PC-3 (cell line): Measurements from ENCODE around the gene DRG2. TPM values are rescaled to one million over a fixed set of nuclear protein-coding genes. Genes with fewer than 3 reads are reported as not detected.

Source experiments
- ATAC-seq: fragments of 200-7000 bp; cut with Tn5 transposase; 2 replicates; pipeline ENCODE4 v1.9.1; 2020; ENCODE audit warnings: mild to moderate bottlenecking, moderate library complexity
- BruUV-seq: library from RNA; stranded (reverse); fragments of 400-500 nt; replicated peaks from 2 replicates; lab custom pipeline; 2021; lab: Mats Ljungman, UMichigan
- CTCF ChIA-PET: fragments of 300-600 bp; sonication (Branson Sonifier 250); formaldehyde crosslinking; loops from one replicate; lab custom pipeline; 2022; ENCODE audit warnings: antibody characterized with exemption; lab: Charles Lee
- POLR2A ChIA-PET: fragments of 300-600 bp; sonication (Branson Sonifier 250); formaldehyde crosslinking; loops from one replicate; lab custom pipeline; 2022; ENCODE audit warnings: antibody characterized with exemption; ENCODE audit not compliant: unreplicated experiment; lab: Charles Lee
- DNase-seq: peaks from one replicate; pipeline ENCODE4 v3.0.0-alpha.2; 2015
- H2AFZ ChIP-seq: fragments of 300-600 bp; sonication (generic); 2 replicates; pipeline ENCODE4 v1.6.0; 2016; ENCODE audit warnings: antibody characterized with exemption, low read length
- H3F3A ChIP-seq: fragments of 300-600 bp; sonication (generic); one replicate; pipeline ENCODE4 v1.6.0; 2017; ENCODE audit warnings: antibody characterized with exemption, low read length, control low read depth, mild to moderate bottlenecking; ENCODE audit not compliant: unreplicated experiment
- H3K27ac ChIP-seq: fragments of 300-600 bp; sonication (generic); 2 replicates; pipeline ENCODE4 v1.5.1; 2016; ENCODE audit warnings: mild to moderate bottlenecking, low read length
- H3K27me3 ChIP-seq: fragments of 300-600 bp; sonication (generic); 2 replicates; pipeline ENCODE4 v1.6.1; 2016; ENCODE audit warnings: low read length, mixed read lengths
- H3K36me3 ChIP-seq: fragments of 300-600 bp; sonication (generic); 2 replicates; pipeline ENCODE4 v1.6.1; 2016; ENCODE audit warnings: low read depth, mixed run types, low read length, mixed read lengths
- H3K4me1 ChIP-seq: fragments of 300-600 bp; sonication (generic); 2 replicates; pipeline ENCODE4 v1.5.1; 2016; ENCODE audit warnings: low read length; ENCODE audit not compliant: insufficient read depth
- H3K4me2 ChIP-seq: fragments of 300-600 bp; sonication (generic); 2 replicates; pipeline ENCODE4 v1.6.0; 2016; ENCODE audit warnings: low read length
- H3K4me3 ChIP-seq: fragments of 300-600 bp; sonication (generic); 2 replicates; pipeline ENCODE4 v1.5.1; 2016; ENCODE audit warnings: mild to moderate bottlenecking, low read length, mixed read lengths
- H3K79me2 ChIP-seq: fragments of 300-600 bp; sonication (generic); 2 replicates; pipeline ENCODE4 v1.6.1; 2017; ENCODE audit warnings: low read length, mixed read lengths
- H3K9ac ChIP-seq: fragments of 300-600 bp; sonication (generic); 2 replicates; pipeline ENCODE4 v1.6.0; 2016; ENCODE audit warnings: mild to moderate bottlenecking, low read length
- H3K9me2 ChIP-seq: fragments of 300-600 bp; sonication (generic); replicated peaks from 2 replicates; pipeline ENCODE4 v1.6.1; 2016; ENCODE audit warnings: mixed run types, low read length, mixed read lengths
- H3K9me3 ChIP-seq: fragments of 300-600 bp; sonication (generic); 2 replicates; pipeline ENCODE4 v1.6.1; 2016; ENCODE audit warnings: low read length, mixed read lengths
- H4K20me1 ChIP-seq: fragments of 300-600 bp; sonication (generic); 2 replicates; pipeline ENCODE4 v1.6.1; 2016; ENCODE audit warnings: low read length, mixed read lengths
- EZH2 ChIP-seq: fragments of 300-600 bp; sonication (generic); IDR thresholded peaks from one replicate; pipeline ENCODE4 v1.6.1; 2017; ENCODE audit warnings: antibody characterized with exemption, mild to moderate bottlenecking, low read length; ENCODE audit not compliant: unreplicated experiment
- EZH2phosphoT487 ChIP-seq: fragments of 300-600 bp; sonication (generic); IDR thresholded peaks from 2 replicates; pipeline ENCODE4 v1.6.1; 2018; ENCODE audit warnings: mild to moderate bottlenecking, antibody characterized with exemption, low read length, borderline replicate concordance
- intact Hi-C: fragments of 100-400 bp; cut with micrococcal nuclease; formaldehyde crosslinking; loops from 2 replicates; pipeline ENCODE4 v1.9.0; 2023
- total RNA-seq: library from RNA; depleted of rRNA; stranded (reverse); fragments of >200 nt; gene quantifications from 2 replicates; pipeline ENCODE4 v1.2.3, GENCODE V29; 2014
- TF ChIP-seq, protein P1 (sequence below): fragments of 300-600 bp; sonication (generic); conservative IDR thresholded peaks from 2 replicates; pipeline ENCODE4 v1.5.1; 2017; ENCODE audit warnings: antibody characterized with exemption, low read depth, mild to moderate bottlenecking, low read length

DRG2 gene
- total RNA-seq, 1 experiment from 2014 or later: 102 TPM

DNA sequence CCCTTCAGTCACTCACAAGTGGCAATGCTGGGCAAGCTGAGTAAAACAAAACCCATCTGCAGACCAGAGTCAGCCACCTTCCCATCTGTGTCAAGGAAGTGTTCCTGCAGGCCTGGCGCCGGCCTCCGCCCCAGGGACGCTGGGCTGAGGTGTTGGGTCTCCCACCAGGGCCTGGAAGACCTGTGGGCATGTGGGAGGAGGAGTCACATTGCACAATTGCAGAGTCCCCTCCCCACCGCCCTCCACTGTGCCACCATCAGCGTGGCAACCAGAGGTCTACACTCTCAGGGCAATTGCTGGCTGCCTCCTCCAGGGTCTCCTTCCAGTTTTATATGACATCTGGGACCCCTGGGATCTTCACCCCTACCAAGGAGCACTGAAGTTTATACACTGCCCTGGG is 17.8 kb downstream of the DRG2 start:
- DNase-seq: no peak
- no peak overlapping the region for H3K9ac ChIP-seq
- no peak overlapping the region for H3K4me2 ChIP-seq
- H3K27ac ChIP-seq: no peak overlapping the region
- no TSS peak for BruUV-seq
- intact Hi-C loops: no loop called here
- ChIA-PET CTCF (no interaction called here), POLR2A (no interaction called here)
- no peaks in the 10 kb centered on the region for H3F3A ChIP-seq
- H4K20me1 ChIP-seq: no peaks in the 10 kb centered on the region
- H3K36me3 ChIP-seq: peaks cover 21% of the 10 kb centered on the region
- no peaks in the 10 kb centered on the region for H3K4me1 ChIP-seq
- no peaks in the 10 kb centered on the region for H3K27me3 ChIP-seq
- H2AFZ ChIP-seq: no peak overlapping the region
- no peaks in the 10 kb centered on the region for H3K9me2 ChIP-seq
- no peaks in the 10 kb centered on the region for H3K9me3 ChIP-seq
- no peak overlapping the region for H3K4me3 ChIP-seq
- H3K79me2 ChIP-seq: no peaks in the 10 kb centered on the region
- TF ChIP-seq, protein P1, sequence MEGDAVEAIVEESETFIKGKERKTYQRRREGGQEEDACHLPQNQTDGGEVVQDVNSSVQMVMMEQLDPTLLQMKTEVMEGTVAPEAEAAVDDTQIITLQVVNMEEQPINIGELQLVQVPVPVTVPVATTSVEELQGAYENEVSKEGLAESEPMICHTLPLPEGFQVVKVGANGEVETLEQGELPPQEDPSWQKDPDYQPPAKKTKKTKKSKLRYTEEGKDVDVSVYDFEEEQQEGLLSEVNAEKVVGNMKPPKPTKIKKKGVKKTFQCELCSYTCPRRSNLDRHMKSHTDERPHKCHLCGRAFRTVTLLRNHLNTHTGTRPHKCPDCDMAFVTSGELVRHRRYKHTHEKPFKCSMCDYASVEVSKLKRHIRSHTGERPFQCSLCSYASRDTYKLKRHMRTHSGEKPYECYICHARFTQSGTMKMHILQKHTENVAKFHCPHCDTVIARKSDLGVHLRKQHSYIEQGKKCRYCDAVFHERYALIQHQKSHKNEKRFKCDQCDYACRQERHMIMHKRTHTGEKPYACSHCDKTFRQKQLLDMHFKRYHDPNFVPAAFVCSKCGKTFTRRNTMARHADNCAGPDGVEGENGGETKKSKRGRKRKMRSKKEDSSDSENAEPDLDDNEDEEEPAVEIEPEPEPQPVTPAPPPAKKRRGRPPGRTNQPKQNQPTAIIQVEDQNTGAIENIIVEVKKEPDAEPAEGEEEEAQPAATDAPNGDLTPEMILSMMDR: no peak
- TF ChIP-seq EZH2phosphoT487 (no peak), EZH2 (no peak)
- ATAC-seq: no peak

DNA sequence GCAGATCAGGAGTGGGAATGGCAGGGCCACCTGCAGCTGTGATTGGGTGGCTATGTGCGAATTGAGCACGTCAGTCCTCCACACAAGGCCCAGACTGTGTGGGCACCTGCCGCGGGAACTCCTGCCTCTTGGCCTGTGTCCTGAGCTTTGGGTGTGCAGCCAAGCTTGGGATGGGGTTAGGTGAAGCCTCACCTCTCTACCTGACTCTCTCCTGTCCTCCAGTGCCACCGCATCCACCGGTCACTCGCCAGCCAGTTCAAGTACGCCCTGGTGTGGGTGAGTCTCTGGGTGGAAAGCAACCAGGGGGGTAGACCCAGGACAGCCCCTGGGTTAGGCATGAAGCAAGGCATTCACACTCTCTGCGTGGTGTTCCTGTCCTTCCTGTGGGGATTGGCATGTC is 18.5 kb downstream of the DRG2 start:
- Histone ChIP-seq H2AFZ (no peak overlapping the region), H3K4me1 (no peaks in the 10 kb centered on the region), H3K27ac (no peak overlapping the region), H3F3A (no peaks in the 10 kb centered on the region), H3K9ac (no peak overlapping the region), H3K79me2 (no peaks in the 10 kb centered on the region), H4K20me1 (no peaks in the 10 kb centered on the region), H3K4me2 (no peak overlapping the region), H3K9me3 (no peaks in the 10 kb centered on the region), H3K4me3 (no peak overlapping the region), H3K27me3 (no peaks in the 10 kb centered on the region), H3K36me3 (peaks cover 17% of the 10 kb centered on the region), H3K9me2 (no peaks in the 10 kb centered on the region)
- no TSS peak for BruUV-seq
- DNase-seq (no peak), ATAC-seq (no peak)
- no peak for TF ChIP-seq EZH2
- no peak for TF ChIP-seq EZH2phosphoT487
- TF ChIP-seq, protein P1: no peak
- CTCF ChIA-PET: no interaction called here
- intact Hi-C loops: no loop called here
- POLR2A ChIA-PET: no interaction called here

DNA sequence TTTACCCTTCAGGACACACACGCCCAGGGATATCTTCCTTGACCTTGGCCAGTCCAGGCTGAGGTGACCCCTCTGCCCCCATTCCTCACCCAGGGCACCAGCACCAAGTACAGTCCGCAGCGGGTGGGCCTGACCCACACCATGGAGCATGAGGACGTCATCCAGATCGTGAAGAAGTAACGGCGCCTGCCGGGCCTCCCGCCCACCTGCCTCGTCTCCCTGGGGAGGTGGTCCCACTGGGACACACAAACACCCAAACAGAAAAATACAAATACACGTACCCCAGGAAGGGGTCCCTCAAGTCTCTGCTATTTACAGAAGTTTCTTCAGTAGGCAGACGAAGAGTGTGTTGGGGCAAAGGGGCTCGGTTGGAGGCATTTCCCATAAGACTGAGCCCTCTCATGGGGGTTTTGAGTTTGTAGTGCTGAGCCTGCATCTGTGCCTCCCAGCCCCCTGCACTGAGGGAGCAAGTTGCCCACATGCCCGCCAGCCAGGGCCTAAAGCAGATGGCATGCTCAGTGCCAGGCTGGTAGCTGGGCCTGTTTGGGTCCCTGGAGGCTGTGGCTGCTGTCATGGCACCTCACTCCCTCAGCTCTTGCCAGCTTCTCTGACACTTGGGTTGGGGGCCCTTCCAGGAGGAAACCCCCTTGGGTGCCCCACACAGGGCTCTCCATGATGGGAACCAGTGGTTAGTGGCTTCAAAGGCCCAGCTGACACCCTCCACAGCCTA is 19.5 kb downstream of the DRG2 start:
- CTCF ChIA-PET: interaction anchor here (0.6 kb wide), 1 partner anchor 218 kb away, joined by 3 read pairs; no protein-coding TSS in a partner anchor
- TF ChIP-seq EZH2phosphoT487 (no peak), EZH2 (no peak)
- TF ChIP-seq, protein P1: no peak
- no peak overlapping the region for H3K9ac ChIP-seq

More for the DNA sequence above, 19.5 kb downstream of the DRG2 start:
- Histone ChIP-seq H3K79me2 (no peaks in the 10 kb centered on the region), H3K9me2 (no peaks in the 10 kb centered on the region), H3K4me3 (no peak overlapping the region), H3F3A (no peaks in the 10 kb centered on the region), H4K20me1 (no peaks in the 10 kb centered on the region), H2AFZ (no peak overlapping the region), H3K4me2 (no peak overlapping the region), H3K27ac (no peak overlapping the region), H3K4me1 (no peaks in the 10 kb centered on the region), H3K27me3 (no peaks in the 10 kb centered on the region), H3K36me3 (peaks cover 12% of the 10 kb centered on the region), H3K9me3 (no peaks in the 10 kb centered on the region)
- DNase-seq (no peak), ATAC-seq (no peak)
- POLR2A ChIA-PET: no interaction called here
- no TSS peak for BruUV-seq
- intact Hi-C loops: no loop called here
